ENCODE data around the gene TMEM150A. TPM values are rescaled to one million over a fixed set of nuclear protein-coding genes. Genes with fewer than 3 reads are reported as not detected.

Gene TMEM150A
- total RNA-seq, 2 experiments from 2014 or later, result 0.92 to 1.1 TPM

DNA sequence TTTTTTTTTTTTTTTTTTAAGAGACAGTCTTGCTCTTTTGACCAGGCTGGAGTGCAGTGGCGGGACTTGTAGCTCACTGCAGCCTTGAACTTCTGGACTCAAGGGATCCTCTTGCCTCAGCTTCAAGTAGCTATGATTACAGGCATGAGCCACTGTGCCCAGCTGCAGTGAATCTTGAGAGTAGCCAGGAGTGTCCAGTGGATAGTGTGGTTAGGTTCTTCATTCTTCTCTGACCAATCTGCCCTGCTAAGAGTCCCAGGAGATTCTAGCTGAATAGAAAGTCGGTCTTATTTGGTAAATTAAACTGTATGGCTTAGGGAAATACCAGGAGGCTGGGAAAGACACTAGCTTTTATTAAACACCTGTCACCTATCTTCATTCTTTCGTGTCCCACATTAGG lies 28.8 kb upstream of the TMEM150A start:
- TF ChIP-seq, protein P1, sequence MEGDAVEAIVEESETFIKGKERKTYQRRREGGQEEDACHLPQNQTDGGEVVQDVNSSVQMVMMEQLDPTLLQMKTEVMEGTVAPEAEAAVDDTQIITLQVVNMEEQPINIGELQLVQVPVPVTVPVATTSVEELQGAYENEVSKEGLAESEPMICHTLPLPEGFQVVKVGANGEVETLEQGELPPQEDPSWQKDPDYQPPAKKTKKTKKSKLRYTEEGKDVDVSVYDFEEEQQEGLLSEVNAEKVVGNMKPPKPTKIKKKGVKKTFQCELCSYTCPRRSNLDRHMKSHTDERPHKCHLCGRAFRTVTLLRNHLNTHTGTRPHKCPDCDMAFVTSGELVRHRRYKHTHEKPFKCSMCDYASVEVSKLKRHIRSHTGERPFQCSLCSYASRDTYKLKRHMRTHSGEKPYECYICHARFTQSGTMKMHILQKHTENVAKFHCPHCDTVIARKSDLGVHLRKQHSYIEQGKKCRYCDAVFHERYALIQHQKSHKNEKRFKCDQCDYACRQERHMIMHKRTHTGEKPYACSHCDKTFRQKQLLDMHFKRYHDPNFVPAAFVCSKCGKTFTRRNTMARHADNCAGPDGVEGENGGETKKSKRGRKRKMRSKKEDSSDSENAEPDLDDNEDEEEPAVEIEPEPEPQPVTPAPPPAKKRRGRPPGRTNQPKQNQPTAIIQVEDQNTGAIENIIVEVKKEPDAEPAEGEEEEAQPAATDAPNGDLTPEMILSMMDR (conservative IDR thresholded peaks at IDR 0.05; ENCODE audit: low read length), result no peak
- TF ChIP-seq EZH2phosphoT487 (IDR thresholded peaks at IDR 0.05; ENCODE audit: borderline replicate concordance, low read depth, low read length), result no peak
- no peak for DNase-seq (ENCODE audit: low spot score)
- Histone ChIP-seq H3K27ac (ENCODE audit: low read depth, low read length, poor library complexity, severe bottlenecking) (no peak overlapping the region), H3K79me2 (ENCODE audit: insufficient read depth, low read depth, low read length) (no peaks in the 10 kb centered on the region), H3K4me2 (ENCODE audit: low read length) (no peak overlapping the region), H3K9me3 (ENCODE audit: low read length) (no peaks in the 10 kb centered on the region), H3K9me2 (ENCODE audit: insufficient read depth, low read length) (no peaks in the 10 kb centered on the region), H3K4me1 (ENCODE audit: insufficient read depth, low read length, poor library complexity, severe bottlenecking) (no peaks in the 10 kb centered on the region), H4K20me1 (ENCODE audit: insufficient read depth, low read length) (no peaks in the 10 kb centered on the region), H2AFZ (ENCODE audit: low read length) (no peak overlapping the region), H3K36me3 (ENCODE audit: insufficient read depth, low read length) (peaks cover 98% of the 10 kb centered on the region), H3K4me3 (ENCODE audit: low read depth, low read length, poor library complexity, severe bottlenecking) (no peak overlapping the region)
- BruUV-seq (replicated peaks), result no TSS peak
- ChIA-PET CTCF (ENCODE audit: unreplicated experiment) (no interaction called here), POLR2A (interaction anchor here (0.7 kb wide), 1 partner anchor 20 kb away, joined by 3 read pairs; no protein-coding TSS in a partner anchor)
- intact Hi-C loops (cut with micrococcal nuclease; ENCODE audit: unreplicated experiment), result no loop called here

DNA sequence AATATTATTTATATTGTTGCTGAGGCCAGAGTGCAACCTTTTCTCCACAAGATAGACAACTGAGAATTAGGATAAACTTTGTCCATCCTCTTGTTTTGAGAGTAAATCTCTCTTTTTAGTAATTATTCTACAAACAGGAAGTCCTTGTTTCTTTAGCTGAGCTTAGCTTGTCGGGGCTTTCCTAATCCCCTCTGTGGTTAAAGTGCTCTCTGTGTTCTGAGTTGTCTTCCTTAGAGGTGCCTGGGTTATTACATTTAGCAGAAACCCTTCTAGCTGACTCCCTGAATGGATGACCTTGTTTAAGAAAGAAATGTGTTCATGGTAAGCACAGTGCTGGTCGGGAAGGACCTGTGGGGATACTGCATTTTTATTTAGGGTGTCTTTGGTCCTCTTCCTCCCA lies 26.2 kb upstream of the TMEM150A start:
- Histone ChIP-seq H3K4me1 (ENCODE audit: insufficient read depth, low read length, poor library complexity, severe bottlenecking) (no peaks in the 10 kb centered on the region), H3K9me3 (ENCODE audit: low read length) (no peaks in the 10 kb centered on the region), H3K36me3 (ENCODE audit: insufficient read depth, low read length) (peaks cover 99% of the 10 kb centered on the region), H3K4me2 (ENCODE audit: low read length) (no peak overlapping the region), H4K20me1 (ENCODE audit: insufficient read depth, low read length) (no peaks in the 10 kb centered on the region), H2AFZ (ENCODE audit: low read length) (no peak overlapping the region), H3K9me2 (ENCODE audit: insufficient read depth, low read length) (no peaks in the 10 kb centered on the region), H3K27ac (ENCODE audit: low read depth, low read length, poor library complexity, severe bottlenecking) (no peak overlapping the region), H3K4me3 (ENCODE audit: low read depth, low read length, poor library complexity, severe bottlenecking) (no peak overlapping the region), H3K79me2 (ENCODE audit: insufficient read depth, low read depth, low read length) (no peaks in the 10 kb centered on the region)
- TF ChIP-seq, protein P1 (conservative IDR thresholded peaks at IDR 0.05; ENCODE audit: low read length), result no peak
- TF ChIP-seq EZH2phosphoT487 (IDR thresholded peaks at IDR 0.05; ENCODE audit: borderline replicate concordance, low read depth, low read length), result no peak
- TSS peak; percentile 38 for BruUV-seq (replicated peaks)
- ChIA-PET CTCF (ENCODE audit: unreplicated experiment) (no interaction called here), POLR2A (no interaction called here)
- intact Hi-C loops (cut with micrococcal nuclease; ENCODE audit: unreplicated experiment), result no loop called here
- DNase-seq (ENCODE audit: low spot score), result no peak

DNA sequence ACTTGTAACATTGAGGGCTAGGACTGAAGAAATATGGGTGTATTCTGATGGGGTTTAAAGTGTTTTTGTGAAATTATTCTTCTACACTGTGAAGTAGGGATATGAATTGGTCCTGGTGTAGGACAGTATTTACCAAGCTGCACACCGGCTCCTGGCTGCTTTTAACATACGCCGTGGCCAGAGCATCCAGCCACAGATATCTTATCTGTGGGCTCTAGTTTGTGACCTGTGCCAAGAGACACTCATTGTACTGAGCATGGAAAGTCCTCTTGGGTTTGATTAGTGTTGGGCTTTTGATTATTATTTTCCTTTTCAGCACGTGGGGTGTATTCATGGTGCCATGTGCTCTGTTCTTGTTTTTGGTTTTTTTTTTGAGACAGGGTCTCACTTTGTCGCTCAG lies 21.5 kb upstream of the TMEM150A start:
- CTCF ChIA-PET (ENCODE audit: unreplicated experiment), result no interaction called here
- H3K9me3 ChIP-seq (ENCODE audit: low read length), result no peaks in the 10 kb centered on the region
- no TSS peak for BruUV-seq (replicated peaks)

More for the DNA sequence above, 21.5 kb upstream of the TMEM150A start:
- Histone ChIP-seq H4K20me1 (ENCODE audit: insufficient read depth, low read length) (0 out of 2 replicates have a peak, but pooled peaks cover 9% of the 10 kb centered on the region), H2AFZ (ENCODE audit: low read length) (no peak overlapping the region), H3K36me3 (ENCODE audit: insufficient read depth, low read length) (peaks cover 96% of the 10 kb centered on the region), H3K9me2 (ENCODE audit: insufficient read depth, low read length) (no peaks in the 10 kb centered on the region), H3K79me2 (ENCODE audit: insufficient read depth, low read depth, low read length) (peaks cover 23% of the 10 kb centered on the region), H3K4me1 (ENCODE audit: insufficient read depth, low read length, poor library complexity, severe bottlenecking) (no peaks in the 10 kb centered on the region), H3K27ac (ENCODE audit: low read depth, low read length, poor library complexity, severe bottlenecking) (no peak overlapping the region), H3K4me2 (ENCODE audit: low read length) (no peak overlapping the region), H3K4me3 (ENCODE audit: low read depth, low read length, poor library complexity, severe bottlenecking) (no peak overlapping the region)
- intact Hi-C loops (cut with micrococcal nuclease; ENCODE audit: unreplicated experiment), result no loop called here
- POLR2A ChIA-PET, result no interaction called here
- no peak for DNase-seq (ENCODE audit: low spot score)
- TF ChIP-seq, protein P1 (conservative IDR thresholded peaks at IDR 0.05; ENCODE audit: low read length), result no peak
- no peak for TF ChIP-seq EZH2phosphoT487 (IDR thresholded peaks at IDR 0.05; ENCODE audit: borderline replicate concordance, low read depth, low read length)

Measured in OCI-LY7 (cell line).